ENCODE data around the gene NKAIN2.

Gene NKAIN2

GRCh38 chr6:123810214-123810613 lies 6.5 kb downstream of the NKAIN2 start:
- no peak for DNase-seq

DNA sequence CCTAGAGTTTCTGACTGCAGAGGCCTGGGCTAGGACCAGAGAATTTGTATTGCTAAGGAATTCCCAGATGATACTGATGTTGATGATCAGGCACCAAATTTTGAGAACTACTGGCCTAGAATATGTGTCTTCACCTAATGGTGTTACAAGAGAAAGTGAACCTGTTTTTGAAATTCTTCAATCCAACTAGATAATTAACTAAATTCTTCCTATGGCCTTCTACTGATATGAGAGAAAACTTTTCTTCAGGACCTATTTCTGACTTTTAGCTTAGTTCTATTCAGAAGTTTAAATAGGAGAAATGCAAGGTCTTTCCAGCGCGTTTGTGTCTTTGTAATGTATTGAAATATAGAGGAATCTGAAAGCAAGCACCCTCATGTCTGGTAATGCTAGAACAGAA lies 7.3 kb downstream of the NKAIN2 start:
- no peak for DNase-seq

- no peak for DNase-seq
Measured at GRCh38 chr6:123811378-123811777, 7.7 kb downstream of the NKAIN2 start.

DNA sequence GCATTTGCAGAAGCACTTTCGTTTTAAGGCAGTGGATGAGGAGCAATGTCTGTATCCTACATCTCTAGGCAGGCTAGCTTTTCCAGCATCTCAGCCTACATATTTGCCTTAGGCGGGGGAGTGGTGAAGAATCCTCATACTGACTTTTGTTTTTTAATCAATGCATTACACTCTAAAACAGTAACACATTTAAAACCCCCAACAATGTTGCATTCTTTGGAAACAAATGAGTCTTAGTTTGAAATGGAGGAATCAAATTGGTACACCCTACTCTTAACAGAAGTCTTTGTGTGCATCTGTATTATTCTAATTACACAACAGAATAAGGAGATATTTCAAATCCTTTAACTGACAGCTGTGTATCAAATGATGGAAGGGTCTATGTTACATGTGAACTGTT lies 9.0 kb downstream of the NKAIN2 start:
- DNase-seq: no peak

GRCh38 chr6:123821112-123821511 lies 17.4 kb downstream of the NKAIN2 start:
- DNase-seq: no peak

DNA sequence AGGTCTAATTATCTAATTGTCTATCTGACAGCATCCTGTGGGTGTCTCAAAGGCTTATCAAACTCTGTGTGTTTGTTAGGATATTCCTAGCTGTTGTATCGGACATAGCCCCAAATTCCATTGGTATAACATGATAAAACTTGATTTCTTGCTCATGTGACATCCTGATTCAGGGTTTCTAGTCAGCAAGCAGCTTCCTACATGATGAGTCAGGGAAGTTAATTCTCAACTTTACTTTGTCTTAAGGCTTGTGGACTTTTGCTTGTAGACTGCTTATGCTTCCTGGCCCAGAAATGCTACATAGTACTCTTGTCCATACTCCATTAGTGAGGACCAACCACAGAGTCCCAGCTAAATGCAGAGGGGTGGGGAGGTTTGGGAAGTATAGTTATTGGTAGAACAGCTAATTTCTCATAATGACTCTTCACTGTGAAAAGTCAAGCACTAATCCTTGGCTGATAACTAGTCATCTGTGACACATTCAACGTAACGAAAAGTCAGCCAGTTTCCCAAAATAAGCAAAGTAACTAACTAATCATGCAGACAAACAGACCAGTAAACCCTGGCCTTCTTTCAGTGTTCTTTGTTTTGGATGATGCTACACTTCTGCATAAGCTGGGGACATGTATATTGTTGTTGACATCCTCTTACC lies 25.8 kb downstream of the NKAIN2 start:
- no peak for DNase-seq

GRCh38 chr6:123830120-123830519 lies 26.5 kb downstream of the NKAIN2 start:
- no peak for DNase-seq

- DNase-seq: no peak
Measured at GRCh38 chr6:123838505-123839234, 35.0 kb downstream of the NKAIN2 start.

GRCh38 chr6:123841067-123841896 lies 37.6 kb downstream of the NKAIN2 start:
- no peak for DNase-seq

DNA sequence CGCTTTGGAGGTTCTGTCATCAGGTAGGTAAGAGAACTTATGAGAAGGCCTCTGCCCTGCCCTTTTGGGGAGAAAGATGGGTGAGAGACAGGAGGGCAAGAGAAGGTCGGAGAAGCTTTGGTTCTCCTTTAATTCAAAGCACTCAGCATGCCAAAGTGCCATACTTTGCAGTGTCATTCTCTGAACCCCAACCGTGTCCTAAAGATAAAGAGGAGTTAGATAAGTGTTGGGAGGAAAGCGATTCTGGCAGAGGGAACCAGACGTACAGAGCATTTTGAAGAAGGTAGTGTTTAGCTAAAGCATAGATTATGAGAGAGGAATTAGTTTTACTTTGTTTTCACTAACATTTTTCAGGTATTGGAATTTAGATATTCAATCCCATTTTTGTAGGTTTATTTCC lies 40.3 kb downstream of the NKAIN2 start:
- DNase-seq: no peak

GRCh38 chr6:123848347-123848746 lies 44.7 kb downstream of the NKAIN2 start:
- no peak for DNase-seq

DNA sequence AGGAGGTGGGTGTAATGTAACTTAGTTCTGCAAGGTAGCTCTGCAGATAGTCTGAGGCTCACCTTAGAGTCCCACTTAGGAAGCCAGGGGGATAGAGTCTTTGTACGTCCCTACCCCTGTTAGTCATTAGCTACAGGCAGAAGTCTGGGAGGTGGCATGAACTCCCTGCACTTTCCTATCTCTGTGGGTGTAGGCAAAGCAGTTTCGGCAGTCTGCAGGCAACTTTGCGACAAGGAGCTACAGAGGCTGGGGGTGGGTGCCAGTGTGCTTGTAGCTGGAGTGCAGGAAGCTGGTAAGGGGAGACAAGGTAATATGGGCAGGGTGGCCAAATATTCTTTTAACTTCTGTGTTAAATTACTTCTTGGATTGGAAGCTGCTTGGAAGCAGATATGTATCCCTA lies 45.7 kb downstream of the NKAIN2 start:
- no peak for DNase-seq

DNA sequence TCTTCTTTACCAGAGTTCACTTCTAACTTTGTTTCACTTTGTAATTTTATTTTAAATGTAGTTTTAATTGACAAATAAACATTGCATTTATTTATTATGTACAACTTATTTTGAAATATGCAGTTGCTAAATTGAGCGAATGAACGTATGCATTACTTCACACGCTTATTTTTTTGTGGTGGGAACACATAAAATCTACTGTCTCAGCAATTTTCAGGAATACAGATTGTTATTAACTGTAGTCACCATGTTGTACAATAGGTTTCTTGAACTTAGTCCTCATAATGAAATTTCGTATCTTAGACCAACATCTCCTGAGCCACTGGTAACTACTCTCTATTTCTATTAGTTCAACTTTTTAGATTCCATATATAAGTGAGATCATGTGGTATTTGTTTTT lies 46.9 kb downstream of the NKAIN2 start:
- no peak for DNase-seq

- no peak for DNase-seq
Measured at GRCh38 chr6:123854201-123854600, 50.5 kb downstream of the NKAIN2 start.

DNA sequence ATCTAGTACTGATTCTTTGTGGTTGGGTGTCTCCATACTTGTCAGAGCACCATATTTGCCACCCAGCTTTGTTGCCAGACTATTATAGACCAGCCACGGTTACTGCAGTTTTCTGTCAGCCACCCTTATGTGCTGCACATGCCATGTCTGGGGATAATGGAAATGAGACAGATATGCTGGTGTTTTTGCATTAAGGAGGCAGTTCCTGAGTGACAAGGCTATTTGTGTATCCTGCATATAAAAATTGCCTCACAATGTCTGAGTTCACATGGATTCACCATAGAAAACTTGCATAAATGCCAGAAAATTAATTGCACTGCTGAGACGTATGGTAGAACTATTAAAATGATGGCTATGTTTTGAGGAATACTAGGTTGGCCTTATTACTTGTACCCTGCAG lies 51.8 kb downstream of the NKAIN2 start:
- no peak for DNase-seq

GRCh38 chr6:123859291-123859690 lies 55.6 kb downstream of the NKAIN2 start:
- DNase-seq: no peak

GRCh38 chr6:123869334-123869733 lies 65.7 kb downstream of the NKAIN2 start:
- DNase-seq: no peak

GRCh38 chr6:123873974-123874373 lies 70.3 kb downstream of the NKAIN2 start:
- DNase-seq: no peak

GRCh38 chr6:123875784-123876183 lies 72.1 kb downstream of the NKAIN2 start:
- no peak for DNase-seq

- DNase-seq: no peak
Measured at GRCh38 chr6:123879749-123880148, 76.1 kb downstream of the NKAIN2 start.

DNA sequence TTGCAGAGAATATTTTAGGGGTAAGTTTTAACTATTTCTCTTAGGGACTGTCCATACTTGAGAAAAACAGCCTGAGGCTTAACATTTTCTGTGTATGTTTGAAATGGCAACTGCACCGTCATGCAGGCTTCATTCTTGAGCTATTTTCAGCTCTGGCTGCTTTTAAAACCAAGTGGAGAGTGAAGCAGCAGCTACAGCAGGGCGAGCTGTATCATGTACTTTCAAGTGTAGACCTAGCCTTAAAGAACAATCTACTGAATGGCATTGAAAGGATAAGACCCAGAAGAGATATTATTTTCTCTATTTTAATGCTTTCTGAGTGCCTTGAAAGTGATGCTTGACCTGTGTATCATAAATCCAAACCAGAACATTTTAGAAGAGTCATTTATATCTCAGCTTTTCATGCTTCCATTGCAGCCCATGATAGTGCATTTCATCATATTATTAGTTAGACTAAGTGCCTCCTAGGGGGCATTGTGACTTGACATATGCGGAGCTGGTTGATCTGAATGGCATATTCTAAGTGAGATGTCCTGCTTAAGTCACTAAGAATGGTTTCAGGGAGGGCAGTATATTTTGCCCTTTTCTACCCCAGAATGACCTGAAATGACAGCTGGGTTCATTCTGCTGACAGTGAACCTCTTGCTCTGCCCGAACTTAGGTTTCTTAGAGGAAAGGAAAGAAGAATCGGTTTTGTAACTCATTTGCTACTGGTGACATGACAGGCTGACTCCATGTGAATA lies 85.3 kb downstream of the NKAIN2 start:
- no peak for DNase-seq

DNA sequence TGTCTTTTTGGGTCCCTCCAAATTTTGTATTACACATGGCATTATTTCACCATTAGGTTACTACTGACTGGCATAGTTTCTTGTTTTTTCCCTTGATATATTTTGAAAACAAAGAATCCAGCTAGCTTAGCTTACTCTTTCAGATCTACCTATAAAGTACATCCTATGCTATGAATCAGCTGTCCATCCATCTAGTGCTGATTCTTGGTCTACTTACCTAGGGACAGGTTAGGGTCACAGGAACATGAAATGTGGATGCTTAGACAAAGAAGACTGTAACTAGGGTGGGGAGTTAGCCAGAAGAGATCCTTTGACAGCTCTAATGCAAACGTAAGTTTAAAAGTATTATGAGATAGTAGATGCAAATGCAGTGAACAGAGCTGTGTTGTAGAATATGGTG lies 91.7 kb downstream of the NKAIN2 start:
- no peak for DNase-seq

GRCh38 chr6:123895806-123896205 lies 92.1 kb downstream of the NKAIN2 start:
- no peak for DNase-seq

Data from CD4-positive, alpha-beta T cell treated with Interleukin-4 for 4 hours (primary cell).